Dendritic cell treated with granulocyte-macrophage colony-stimulating factor and Interleukin-4, amounts not matched to agents 40 ng/mL and 50 ng/mL, for 4 days (primary cell): ENCODE measurements around the gene RGS7BP.
"Not testable (repeated sequence)": the region's sequence is repeated elsewhere in the genome, so short reads cannot be mapped to it uniquely, and the experiment has no call there.

Experiments used
- H3K27ac Mint-ChIP-seq: one replicate; pipeline ENCODE4 v1.8.0; 2022; ENCODE audit warnings: mild to moderate bottlenecking, mixed read lengths
- H3K27me3 Mint-ChIP-seq: one replicate; pipeline ENCODE4 v1.8.0; 2022; ENCODE audit warnings: mild to moderate bottlenecking, mixed read lengths
- H3K36me3 Mint-ChIP-seq: one replicate; pipeline ENCODE4 v1.8.0; 2022; ENCODE audit warnings: low read depth, mixed read lengths
- H3K4me1 Mint-ChIP-seq: one replicate; pipeline ENCODE4 v1.8.0; 2022; ENCODE audit warnings: low read depth, mixed read lengths
- H3K4me3 Mint-ChIP-seq: one replicate; pipeline ENCODE4 v1.8.0; 2022; ENCODE audit warnings: mild to moderate bottlenecking, moderate library complexity, mixed read lengths
- H3K9me3 Mint-ChIP-seq: one replicate; pipeline ENCODE4 v1.8.0; 2022; ENCODE audit warnings: mixed read lengths
- intact Hi-C: fragments of 100-400 bp; cut with micrococcal nuclease; formaldehyde crosslinking; loops from one replicate; pipeline ENCODE4 v1.15.0; 2022

Gene RGS7BP

GRCh38 chr5:64518793-64519192 lies 13.0 kb downstream of the RGS7BP start:
- Mint-ChIP-seq H3K4me3 (no peak overlapping the region), H3K27ac (no peak overlapping the region), H3K27me3 (no peaks in the 10 kb centered on the region), H3K4me1 (no peaks in the 10 kb centered on the region), H3K36me3 (no peaks in the 10 kb centered on the region), H3K9me3 (peaks cover 7% of the 10 kb centered on the region)
- intact Hi-C loops: no loop called here

GRCh38 chr5:64519263-64519662 lies 13.4 kb downstream of the RGS7BP start:
- intact Hi-C loops: no loop called here
- Mint-ChIP-seq H3K27me3 (no peaks in the 10 kb centered on the region), H3K27ac (no peak overlapping the region), H3K36me3 (no peaks in the 10 kb centered on the region), H3K9me3 (peaks cover 7% of the 10 kb centered on the region), H3K4me1 (no peaks in the 10 kb centered on the region), H3K4me3 (no peak overlapping the region)

- intact Hi-C loops: no loop called here
- H3K4me3 Mint-ChIP-seq: no peak overlapping the region
- no peaks in the 10 kb centered on the region for H3K36me3 Mint-ChIP-seq
- H3K27me3 Mint-ChIP-seq: no peaks in the 10 kb centered on the region
- no peaks in the 10 kb centered on the region for H3K4me1 Mint-ChIP-seq
- H3K9me3 Mint-ChIP-seq: no peaks in the 10 kb centered on the region
- no peak overlapping the region for H3K27ac Mint-ChIP-seq
Measured at GRCh38 chr5:64526734-64527439, 21.1 kb downstream of the RGS7BP start.

GRCh38 chr5:64530076-64530475 lies 24.3 kb downstream of the RGS7BP start:
- no peaks in the 10 kb centered on the region for H3K9me3 Mint-ChIP-seq
- no peak overlapping the region for H3K27ac Mint-ChIP-seq
- H3K27me3 Mint-ChIP-seq: no peaks in the 10 kb centered on the region
- intact Hi-C loops: no loop called here
- H3K36me3 Mint-ChIP-seq: no peaks in the 10 kb centered on the region
- H3K4me3 Mint-ChIP-seq: no peak overlapping the region
- no peaks in the 10 kb centered on the region for H3K4me1 Mint-ChIP-seq

- Mint-ChIP-seq H3K4me1 (no peaks in the 10 kb centered on the region), H3K9me3 (no peaks in the 10 kb centered on the region), H3K27ac (no peak overlapping the region), H3K36me3 (no peaks in the 10 kb centered on the region), H3K4me3 (no peak overlapping the region), H3K27me3 (no peaks in the 10 kb centered on the region)
- intact Hi-C loops: no loop called here
Measured at GRCh38 chr5:64532212-64532611, 26.4 kb downstream of the RGS7BP start.

GRCh38 chr5:64532657-64533056 lies 26.8 kb downstream of the RGS7BP start:
- no peak overlapping the region for H3K27ac Mint-ChIP-seq
- no peaks in the 10 kb centered on the region for H3K36me3 Mint-ChIP-seq
- no peaks in the 10 kb centered on the region for H3K9me3 Mint-ChIP-seq
- H3K4me1 Mint-ChIP-seq: no peaks in the 10 kb centered on the region
- H3K4me3 Mint-ChIP-seq: no peak overlapping the region
- intact Hi-C loops: no loop called here
- H3K27me3 Mint-ChIP-seq: no peaks in the 10 kb centered on the region

GRCh38 chr5:64534033-64534432 lies 28.2 kb downstream of the RGS7BP start:
- Mint-ChIP-seq H3K4me1 (no peaks in the 10 kb centered on the region), H3K36me3 (no peaks in the 10 kb centered on the region), H3K4me3 (no peak overlapping the region), H3K9me3 (no peaks in the 10 kb centered on the region), H3K27ac (no peak overlapping the region), H3K27me3 (no peaks in the 10 kb centered on the region)
- intact Hi-C loops: no loop called here

GRCh38 chr5:64557911-64558310 lies 52.1 kb downstream of the RGS7BP start:
- Mint-ChIP-seq H3K9me3 (peaks cover 30% of the 10 kb centered on the region), H3K27me3 (no peaks in the 10 kb centered on the region), H3K27ac (no peak overlapping the region), H3K4me3 (no peak overlapping the region), H3K4me1 (no peaks in the 10 kb centered on the region), H3K36me3 (no peaks in the 10 kb centered on the region)
- intact Hi-C loops: no loop called here

GRCh38 chr5:64558641-64559040 lies 52.8 kb downstream of the RGS7BP start:
- intact Hi-C loops, H3K27me3 Mint-ChIP-seq, H3K4me1 Mint-ChIP-seq, H3K27ac Mint-ChIP-seq, H3K36me3 Mint-ChIP-seq, H3K4me3 Mint-ChIP-seq: not testable (repeated sequence)
- peaks cover 30% of the 10 kb centered on the region for H3K9me3 Mint-ChIP-seq

- no peaks in the 10 kb centered on the region for H3K27me3 Mint-ChIP-seq
- no peak overlapping the region for H3K4me3 Mint-ChIP-seq
- intact Hi-C loops: no loop called here
- no peaks in the 10 kb centered on the region for H3K36me3 Mint-ChIP-seq
- H3K9me3 Mint-ChIP-seq: no peaks in the 10 kb centered on the region
- H3K4me1 Mint-ChIP-seq: no peaks in the 10 kb centered on the region
- no peak overlapping the region for H3K27ac Mint-ChIP-seq
Measured at GRCh38 chr5:64566310-64566916, 60.6 kb downstream of the RGS7BP start.

- Mint-ChIP-seq H3K9me3 (no peaks in the 10 kb centered on the region), H3K4me1 (no peaks in the 10 kb centered on the region), H3K36me3 (no peaks in the 10 kb centered on the region), H3K4me3 (no peak overlapping the region), H3K27ac (no peak overlapping the region), H3K27me3 (no peaks in the 10 kb centered on the region)
- intact Hi-C loops: no loop called here
Measured at GRCh38 chr5:64569858-64570257, 64.0 kb downstream of the RGS7BP start.

- no peak overlapping the region for H3K27ac Mint-ChIP-seq
- H3K27me3 Mint-ChIP-seq: no peaks in the 10 kb centered on the region
- no peaks in the 10 kb centered on the region for H3K9me3 Mint-ChIP-seq
- intact Hi-C loops: no loop called here
- H3K4me1 Mint-ChIP-seq: no peaks in the 10 kb centered on the region
- H3K4me3 Mint-ChIP-seq: no peak overlapping the region
- no peaks in the 10 kb centered on the region for H3K36me3 Mint-ChIP-seq
Measured at GRCh38 chr5:64570395-64570996, 64.7 kb downstream of the RGS7BP start.

- Mint-ChIP-seq H3K4me1 (no peaks in the 10 kb centered on the region), H3K27ac (no peak overlapping the region), H3K9me3 (no peaks in the 10 kb centered on the region), H3K4me3 (no peak overlapping the region), H3K36me3 (no peaks in the 10 kb centered on the region), H3K27me3 (no peaks in the 10 kb centered on the region)
- intact Hi-C loops: no loop called here
Measured at GRCh38 chr5:64575561-64575960, 69.7 kb downstream of the RGS7BP start.

GRCh38 chr5:64576250-64576649 lies 70.4 kb downstream of the RGS7BP start:
- Mint-ChIP-seq H3K27ac (no peak overlapping the region), H3K36me3 (no peaks in the 10 kb centered on the region), H3K4me1 (no peaks in the 10 kb centered on the region), H3K27me3 (no peaks in the 10 kb centered on the region), H3K4me3 (no peak overlapping the region), H3K9me3 (no peaks in the 10 kb centered on the region)
- intact Hi-C loops: no loop called here

GRCh38 chr5:64585646-64586045 lies 79.8 kb downstream of the RGS7BP start:
- H3K9me3 Mint-ChIP-seq: no peaks in the 10 kb centered on the region
- no peaks in the 10 kb centered on the region for H3K27me3 Mint-ChIP-seq
- H3K27ac Mint-ChIP-seq: no peak overlapping the region
- H3K36me3 Mint-ChIP-seq: no peaks in the 10 kb centered on the region
- no peak overlapping the region for H3K4me3 Mint-ChIP-seq
- no peaks in the 10 kb centered on the region for H3K4me1 Mint-ChIP-seq
- intact Hi-C loops: no loop called here
